IMR-90 (cell line): ENCODE results near the gene LDHD. TPM values are rescaled to one million over a fixed set of nuclear protein-coding genes. Genes with fewer than 3 reads are reported as not detected.

Experiments used
- ATAC-seq: fragments of 200-7000 bp; cut with Tn5 transposase; 2 replicates; pipeline ENCODE4 v1.9.1; 2020; ENCODE audit warnings: low read depth, mild to moderate bottlenecking, moderate library complexity
- BruUV-seq: library from RNA; stranded (reverse); fragments of 400-500 nt; replicated peaks from 2 replicates; lab custom pipeline; 2021; lab: Mats Ljungman, UMichigan
- CTCF ChIA-PET: fragments of 300-600 bp; formaldehyde crosslinking; extraction: SDS; loops from one replicate; lab custom pipeline; 2021; ENCODE audit warnings: antibody characterized with exemption; lab: Yijun Ruan, JAX
- POLR2A ChIA-PET: fragments of 300-600 bp; sonication (Branson Sonifier 250); formaldehyde crosslinking; loops from one replicate; lab custom pipeline; 2022; ENCODE audit warnings: antibody characterized with exemption; ENCODE audit not compliant: unreplicated experiment; lab: Charles Lee
- DNase-seq: peaks from one replicate; pipeline ENCODE4 v3.0.0; 2013
- H2AFZ ChIP-seq: replicated peaks from 2 replicates; pipeline ENCODE3; 2013; ENCODE audit warnings: low read length, mild to moderate bottlenecking; ENCODE audit not compliant: poor library complexity
- H2AK5ac ChIP-seq: 2 replicates; pipeline ENCODE4 v1.6.1; 2013; ENCODE audit warnings: low read depth, low read length, inconsistent platforms
- H2AK9ac ChIP-seq: replicated peaks from 2 replicates; pipeline ENCODE3; 2013; ENCODE audit warnings: mild to moderate bottlenecking, low read depth, low read length, moderate library complexity; ENCODE audit not compliant: poor library complexity
- H2BK120ac ChIP-seq: 2 replicates; pipeline ENCODE4 v1.6.1; 2013; ENCODE audit warnings: low read depth, low read length, inconsistent platforms
- H2BK15ac ChIP-seq: 3 replicates; pipeline ENCODE4 v1.6.1; 2013; ENCODE audit warnings: low read depth, low read length, inconsistent platforms
- H2BK20ac ChIP-seq: 2 replicates; pipeline ENCODE4 v1.6.1; 2013; ENCODE audit warnings: low read depth, mild to moderate bottlenecking, inconsistent platforms, low read length, moderate library complexity
- H2BK5ac ChIP-seq: 2 replicates; pipeline ENCODE4 v1.6.1; 2013; ENCODE audit warnings: mild to moderate bottlenecking, low read depth, low read length, inconsistent platforms; ENCODE audit not compliant: poor library complexity, severe bottlenecking
- H3K14ac ChIP-seq: replicated peaks from 2 replicates; pipeline ENCODE4 v1.6.1; 2013; ENCODE audit warnings: low read depth, low read length, inconsistent platforms
- H3K18ac ChIP-seq: 2 replicates; pipeline ENCODE4 v1.6.1; 2013; ENCODE audit warnings: low read depth, low read length, control low read depth
- H3K23ac ChIP-seq: 2 replicates; pipeline ENCODE4 v1.6.1; 2013; ENCODE audit warnings: low read depth, low read length, inconsistent platforms
- H3K27ac ChIP-seq: 2 replicates; pipeline ENCODE4 v1.5.1; 2013; ENCODE audit warnings: mild to moderate bottlenecking, control low read depth, low read length; ENCODE audit not compliant: insufficient read depth
- H3K27me3 ChIP-seq: 2 replicates; pipeline ENCODE4 v1.6.1; 2013; ENCODE audit warnings: low read length; ENCODE audit not compliant: control insufficient read depth, insufficient read depth
- H3K36me3 ChIP-seq: 2 replicates; pipeline ENCODE4 v1.6.1; 2013; ENCODE audit warnings: low read length, mixed read lengths; ENCODE audit not compliant: control insufficient read depth, insufficient read depth
- H3K4ac ChIP-seq: 2 replicates; pipeline ENCODE4 v1.6.1; 2013; ENCODE audit warnings: low read depth, low read length, inconsistent platforms
- H3K4me1 ChIP-seq: 2 replicates; pipeline ENCODE4 v1.6.1; 2013; ENCODE audit warnings: low read length, mixed read lengths; ENCODE audit not compliant: control insufficient read depth, insufficient read depth
- H3K4me2 ChIP-seq: 2 replicates; pipeline ENCODE4 v1.6.1; 2013; ENCODE audit warnings: low read depth, mild to moderate bottlenecking, control low read depth, low read length, moderate library complexity
- H3K4me3 ChIP-seq: 2 replicates; pipeline ENCODE4 v1.5.1; 2013; ENCODE audit warnings: low read depth, mild to moderate bottlenecking, control low read depth, low read length, moderate library complexity; ENCODE audit not compliant: insufficient read depth
- H3K56ac ChIP-seq: 2 replicates; pipeline ENCODE4 v1.6.1; 2013; ENCODE audit warnings: low read length, inconsistent platforms; ENCODE audit not compliant: insufficient read depth; ENCODE audit errors: extremely low read depth
- H3K79me1 ChIP-seq, 2 experiments: 2 replicates each; pipeline ENCODE4 v1.6.1; 2013; ENCODE audit warnings: low read length in 2 of 2, inconsistent platforms in 1 of 2, low read depth in 1 of 2
- H3K9ac ChIP-seq: 2 replicates; pipeline ENCODE4 v1.6.1; 2013; ENCODE audit warnings: low read depth, low read length, control low read depth
- H3K9me1 ChIP-seq: 2 replicates; pipeline ENCODE4 v1.6.1; 2013; ENCODE audit warnings: low read length, inconsistent platforms; ENCODE audit not compliant: insufficient read depth
- H3K9me3 ChIP-seq: 2 replicates; pipeline ENCODE4 v1.6.1; 2013; ENCODE audit warnings: low read length; ENCODE audit not compliant: control insufficient read depth, insufficient read depth
- H4K20me1 ChIP-seq: 2 replicates; pipeline ENCODE4 v1.6.1; 2013; ENCODE audit warnings: low read length, inconsistent platforms; ENCODE audit not compliant: insufficient read depth
- H4K5ac ChIP-seq: 2 replicates; pipeline ENCODE4 v1.6.1; 2013; ENCODE audit warnings: mild to moderate bottlenecking, low read depth, low read length, control low read depth
- H4K8ac ChIP-seq, 2 experiments: 2 replicates each; pipeline ENCODE4 v1.6.1; 2013; ENCODE audit warnings: low read depth in 2 of 2, low read length in 2 of 2, control low read depth in 1 of 2, inconsistent platforms in 1 of 2
- H4K91ac ChIP-seq: 2 replicates; pipeline ENCODE4 v1.6.1; 2013; ENCODE audit warnings: low read depth, low read length, inconsistent platforms; ENCODE audit not compliant: insufficient read depth
- BHLHE40 ChIP-seq: fragments of 150-350 bp; IDR thresholded peaks from 2 replicates; pipeline ENCODE4 v1.6.1; 2016; ENCODE audit warnings: mild to moderate bottlenecking, low read depth, low read length
- CEBPB ChIP-seq: IDR thresholded peaks from 2 replicates; pipeline ENCODE4 v1.6.1; 2012; ENCODE audit warnings: low read depth, low read length, improper control_type of control experiment
- CHD1 ChIP-seq: IDR thresholded peaks from 2 replicates; pipeline ENCODE4 v1.6.1; 2012; ENCODE audit warnings: low read depth, low read length, improper control_type of control experiment
- CTCF ChIP-seq: conservative IDR thresholded peaks from 2 replicates; pipeline ENCODE4 v1.5.1; 2012; ENCODE audit warnings: mild to moderate bottlenecking, low read depth, low read length, improper control_type of control experiment
- FOS ChIP-seq: fragments of 150-350 bp; IDR thresholded peaks from 2 replicates; pipeline ENCODE4 v1.6.1; 2016; ENCODE audit warnings: low read depth, low read length
- MAFK ChIP-seq: IDR thresholded peaks from 2 replicates; pipeline ENCODE4 v1.6.1; 2012; ENCODE audit warnings: low read depth, low read length, improper control_type of control experiment
- MAZ ChIP-seq: IDR thresholded peaks from 2 replicates; pipeline ENCODE4 v1.6.1; 2012; ENCODE audit warnings: low read depth, mild to moderate bottlenecking, low read length, improper control_type of control experiment, moderate library complexity, borderline replicate concordance
- MXI1 ChIP-seq: IDR thresholded peaks from 2 replicates; pipeline ENCODE4 v1.6.1; 2012; ENCODE audit warnings: low read depth, mild to moderate bottlenecking, low read length, moderate library complexity, borderline replicate concordance
- NFE2L2 ChIP-seq: fragments of 150-350 bp; IDR thresholded peaks from 2 replicates; pipeline ENCODE4 v1.6.1; 2016; ENCODE audit warnings: low read depth, mild to moderate bottlenecking, low read length
- POLR2A ChIP-seq: IDR thresholded peaks from 2 replicates; pipeline ENCODE4 v1.6.1; 2012; ENCODE audit warnings: mild to moderate bottlenecking, low read depth, low read length
- RAD21 ChIP-seq: IDR thresholded peaks from 2 replicates; pipeline ENCODE4 v1.6.1; 2012; ENCODE audit warnings: low read length, improper control_type of control experiment
- RCOR1 ChIP-seq: IDR thresholded peaks from 2 replicates; pipeline ENCODE4 v1.6.1; 2012; ENCODE audit warnings: mild to moderate bottlenecking, low read length, improper control_type of control experiment; ENCODE audit not compliant: insufficient replicate concordance
- RFX5 ChIP-seq: IDR thresholded peaks from 2 replicates; pipeline ENCODE4 v1.8.0; 2012; ENCODE audit warnings: low read depth, mild to moderate bottlenecking, low read length, moderate library complexity
- SMC3 ChIP-seq: fragments of 150-350 bp; IDR thresholded peaks from 2 replicates; pipeline ENCODE4 v1.6.1; 2016; ENCODE audit warnings: low read depth, mild to moderate bottlenecking, antibody characterized with exemption, low read length, moderate library complexity
- WGBS, 2 experiments: methylation state at CpG; one replicate each; pipeline versions ENCODE4 v1.1.5 to v1.1.7; 2013; ENCODE audit warnings: missing lambda C conversion rate in 2 of 2; ENCODE audit not compliant: insufficient read length in 1 of 2; ENCODE audit errors: extremely low coverage in 2 of 2; 5-methylcytosine and 5-hydroxymethylcytosine counted together
- dilution Hi-C: fragments of 300-500 bp; cut with HindIII; formaldehyde crosslinking; loops from one replicate; pipeline ENCODE4 v1.14.3; 2018; ENCODE audit warnings: low sequenced_read_pairs; ENCODE audit not compliant: unreplicated experiment
- in situ Hi-C: fragments of 300-500 bp; cut with MboI; formaldehyde crosslinking; loops from 3 replicates; pipeline ENCODE4 v1.14.3; 2019; ENCODE audit warnings: low sequenced_read_pairs, inconsistent platforms, mixed read lengths
- intact Hi-C: fragments of 100-400 bp; cut with micrococcal nuclease; formaldehyde crosslinking; loops from 2 replicates; pipeline ENCODE4 v1.10.0; 2022
- polyA plus RNA-seq, 3 experiments: library from polyadenylated mRNA; depleted of rRNA; stranded (reverse); fragments of >200 nt; gene quantifications; 2 replicates each; pipeline ENCODE4 v1.2.3, GENCODE V29; 2012; ENCODE audit warnings: low replicate concordance in 1 of 3
- total RNA-seq: library from RNA; depleted of rRNA; stranded (reverse); fragments of >200 nt; gene quantifications from 2 replicates; pipeline ENCODE4 v1.2.3, GENCODE V29; 2012
- TF ChIP-seq, protein P1 (sequence below): fragments of 150-350 bp; IDR thresholded peaks from 2 replicates; pipeline ENCODE4 v1.6.1; 2016; ENCODE audit warnings: low read depth, mild to moderate bottlenecking, low read length, moderate library complexity, borderline replicate concordance
- TF ChIP-seq, protein P2 (sequence below): fragments of 150-350 bp; IDR thresholded peaks from 2 replicates; pipeline ENCODE4 v1.6.1; 2017; ENCODE audit warnings: mild to moderate bottlenecking, antibody characterized with exemption, low read length, low read depth

LDHD gene
- total and polyA plus RNA-seq, 2 of the 4 experiments (the other 2 are of a cell fraction), result under 0.01 to 0.26 TPM

- Histone ChIP-seq H4K5ac (no peak overlapping the region), H3K79me1 (peaks cover 4 to 17% of the 10 kb centered on the region in 2 experiments; a peak in 3 of 4 replicates), H3K23ac (no peak overlapping the region), H3K56ac (no peak overlapping the region), H2BK5ac (no peak overlapping the region), H3K4me3 (no peak overlapping the region), H3K9me3 (no peaks in the 10 kb centered on the region), H2AK5ac (no peak overlapping the region), H3K4ac (no peak overlapping the region), H4K91ac (no peak overlapping the region), H4K20me1 (peaks cover 10% of the 10 kb centered on the region), H3K18ac (no peak overlapping the region), H4K8ac (no peak overlapping the region), H3K9ac (no peak overlapping the region), H2AK9ac (no peak overlapping the region), H3K27me3 (no peaks in the 10 kb centered on the region), H2AFZ (peak overlapping the region; percentile 24), H2BK120ac (no peak overlapping the region), H2BK15ac (no peak overlapping the region), H3K36me3 (no peaks in the 10 kb centered on the region; the same call in 1 of the 2 replicates), H3K9me1 (peaks cover 9% of the 10 kb centered on the region; the same call in 1 of the 2 replicates), H3K4me2 (no peak overlapping the region), H3K4me1 (peaks cover 24% of the 10 kb centered on the region), H2BK20ac (no peak overlapping the region), H3K14ac (no peak overlapping the region), H3K27ac (no peak overlapping the region)
- ATAC-seq (no peak), DNase-seq (no peak)
- ChIA-PET POLR2A (no interaction called here), CTCF (no interaction called here)
- no peak for TF ChIP-seq NFE2L2
- TF ChIP-seq CEBPB, result no peak
- no peak for TF ChIP-seq CHD1
- no peak for TF ChIP-seq BHLHE40
- TF ChIP-seq, protein P1, sequence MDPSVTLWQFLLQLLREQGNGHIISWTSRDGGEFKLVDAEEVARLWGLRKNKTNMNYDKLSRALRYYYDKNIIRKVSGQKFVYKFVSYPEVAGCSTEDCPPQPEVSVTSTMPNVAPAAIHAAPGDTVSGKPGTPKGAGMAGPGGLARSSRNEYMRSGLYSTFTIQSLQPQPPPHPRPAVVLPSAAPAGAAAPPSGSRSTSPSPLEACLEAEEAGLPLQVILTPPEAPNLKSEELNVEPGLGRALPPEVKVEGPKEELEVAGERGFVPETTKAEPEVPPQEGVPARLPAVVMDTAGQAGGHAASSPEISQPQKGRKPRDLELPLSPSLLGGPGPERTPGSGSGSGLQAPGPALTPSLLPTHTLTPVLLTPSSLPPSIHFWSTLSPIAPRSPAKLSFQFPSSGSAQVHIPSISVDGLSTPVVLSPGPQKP, result no peak
- TF ChIP-seq RAD21, result no peak
- no peak for TF ChIP-seq MAZ
- TF ChIP-seq, protein P2, sequence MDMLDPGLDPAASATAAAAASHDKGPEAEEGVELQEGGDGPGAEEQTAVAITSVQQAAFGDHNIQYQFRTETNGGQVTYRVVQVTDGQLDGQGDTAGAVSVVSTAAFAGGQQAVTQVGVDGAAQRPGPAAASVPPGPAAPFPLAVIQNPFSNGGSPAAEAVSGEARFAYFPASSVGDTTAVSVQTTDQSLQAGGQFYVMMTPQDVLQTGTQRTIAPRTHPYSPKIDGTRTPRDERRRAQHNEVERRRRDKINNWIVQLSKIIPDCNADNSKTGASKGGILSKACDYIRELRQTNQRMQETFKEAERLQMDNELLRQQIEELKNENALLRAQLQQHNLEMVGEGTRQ, result no peak
- TF ChIP-seq CTCF, result no peak
- no peak for TF ChIP-seq RCOR1
- TF ChIP-seq MXI1, result no peak
- TF ChIP-seq MAFK, result no peak
- TF ChIP-seq FOS, result no peak
- no peak for TF ChIP-seq SMC3
- no peak for TF ChIP-seq POLR2A
- TF ChIP-seq RFX5, result no peak
- no TSS peak for BruUV-seq
- in situ Hi-C loops (no loop called here), intact Hi-C loops (loop anchor here (5.0 kb wide), 1 partner anchor 301 kb away; no protein-coding TSS in a partner anchor), dilution Hi-C loops (no loop called here)
- WGBS, 2 experiments, result 96% methylated on average over 14 of the region's 20 CpGs; no CpG with 5 or more reads in 1 of the 2 experiments
These were observed 2.9 kb downstream of the LDHD start for GRCh38 chr16:75113541-75114121.
